Thyroid gland (tissue), 4 donors: Measurements from ENCODE around the gene WSCD2.
"Not testable (repeated sequence)": the region's sequence is repeated elsewhere in the genome, so short reads cannot be mapped to it uniquely, and the experiment has no call there.

Source experiments
- CTCF ChIP-seq, 6 experiments: fragments of 200-600 bp in 3 of 6; fragments of 450-650 bp in 3 of 6; sonication (generic) in 3 of 6; IDR thresholded peaks; one replicate each; pipeline ENCODE4 v1.5.1; 2016 to 2019; ENCODE audit warnings: antibody characterized with exemption in 6 of 6, mild to moderate bottlenecking in 2 of 6, inconsistent platforms in 1 of 6, moderate library complexity in 1 of 6
- POLR2A ChIP-seq, 2 donors: fragments of 450-650 bp; IDR thresholded peaks; one replicate each; pipeline ENCODE4 v1.6.1; 2017; ENCODE audit warnings: antibody characterized with exemption in 2 of 2, mild to moderate bottlenecking in 2 of 2, moderate library complexity in 1 of 2

GRCh38 chr12:108225101-108225500, 96.0 kb downstream of the WSCD2 start:
- TF ChIP-seq CTCF, POLR2A (IDR thresholded peaks at IDR 0.05): not testable (repeated sequence)
